Activated T-cell treated with anti-CD3 and anti-CD28 coated beads for 1 hour (primary cell): ENCODE results near the gene INO80.

Experiments used
- DNase-seq: peaks from one replicate; pipeline ENCODE4 v3.0.0-alpha.2; 2020; ENCODE audit warnings: low read depth

Gene INO80

GRCh38 chr15:40944510-40945296, 171.4 kb downstream of the INO80 start:
- DNase-seq: no peak

- no peak for DNase-seq
These were observed 172.2 kb downstream of the INO80 start for GRCh38 chr15:40943764-40944365.

GRCh38 chr15:40942878-40943277, 173.2 kb downstream of the INO80 start:
- DNase-seq: no peak

GRCh38 chr15:40942337-40942854, 173.7 kb downstream of the INO80 start:
- DNase-seq: no peak

GRCh38 chr15:40941528-40942336, 174.3 kb downstream of the INO80 start:
- peak; percentile 56 for DNase-seq

GRCh38 chr15:40941068-40941527, 175.0 kb downstream of the INO80 start:
- DNase-seq: no peak

GRCh38 chr15:40940296-40940801, 175.7 kb downstream of the INO80 start:
- no peak for DNase-seq

- DNase-seq: no peak
These were observed 177.6 kb downstream of the INO80 start for GRCh38 chr15:40938536-40938870.

- no peak for DNase-seq
These were observed 178.1 kb downstream of the INO80 start for GRCh38 chr15:40937762-40938535.

GRCh38 chr15:40936709-40937666, 179.1 kb downstream of the INO80 start:
- DNase-seq: no peak

GRCh38 chr15:40936234-40936708, 179.8 kb downstream of the INO80 start:
- no peak for DNase-seq

- no peak for DNase-seq
These were observed 181.6 kb downstream of the INO80 start for GRCh38 chr15:40934457-40934856.

- DNase-seq: no peak
These were observed 182.6 kb downstream of the INO80 start for GRCh38 chr15:40933517-40933902.

- no peak for DNase-seq
These were observed 183.2 kb downstream of the INO80 start for GRCh38 chr15:40932649-40933516.

- no peak for DNase-seq
These were observed 183.9 kb downstream of the INO80 start for GRCh38 chr15:40932156-40932555.

GRCh38 chr15:40931300-40932142, 184.6 kb downstream of the INO80 start:
- no peak for DNase-seq

GRCh38 chr15:40930430-40931299, 185.4 kb downstream of the INO80 start:
- peak; percentile 39 for DNase-seq
